NCI-H1105 treated with DMSO at 0.1 percent for 48 hours (cell line): ENCODE data around the gene IGSF23.
"Not testable (repeated sequence)": the region's sequence is repeated elsewhere in the genome, so short reads cannot be mapped to it uniquely, and the experiment has no call there.

ENCODE experiments used
- DNase-seq: peaks from one replicate; lab custom pipeline; 2025; lab: John Stamatoyannopoulos, UW

Gene IGSF23

DNA sequence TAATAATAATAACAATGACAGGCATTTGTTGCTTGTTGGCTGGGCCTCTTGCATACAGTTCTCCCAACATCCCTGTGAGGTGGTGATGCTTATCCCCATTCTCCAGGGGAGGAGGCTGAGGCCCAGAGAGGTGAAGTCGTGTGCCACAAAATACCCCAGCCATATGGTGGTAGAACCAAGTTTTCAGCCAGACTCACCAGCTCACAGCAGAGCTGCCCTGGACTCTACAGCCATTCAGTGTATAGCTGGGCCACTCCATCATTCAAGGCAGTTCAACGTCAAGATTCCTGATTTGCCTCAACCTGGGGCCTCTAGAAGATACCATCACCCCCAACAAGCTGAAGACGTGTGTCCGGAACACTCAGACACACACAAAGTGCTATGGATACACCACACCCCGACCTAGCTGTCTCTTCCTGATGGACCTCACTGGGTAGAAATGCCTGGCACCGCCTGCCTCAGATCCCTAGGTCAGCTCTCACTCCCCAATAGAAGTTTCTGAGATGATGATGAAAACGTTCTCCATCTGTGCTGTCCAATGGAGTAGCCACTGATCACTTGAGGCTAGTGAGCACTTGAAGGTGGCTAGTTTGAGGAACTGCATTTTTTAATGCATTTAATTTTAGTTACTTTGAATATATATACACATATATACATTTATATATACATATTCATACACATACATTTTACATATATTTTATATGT, 53.6 kb downstream of the IGSF23 start:
- no peak for DNase-seq

DNA sequence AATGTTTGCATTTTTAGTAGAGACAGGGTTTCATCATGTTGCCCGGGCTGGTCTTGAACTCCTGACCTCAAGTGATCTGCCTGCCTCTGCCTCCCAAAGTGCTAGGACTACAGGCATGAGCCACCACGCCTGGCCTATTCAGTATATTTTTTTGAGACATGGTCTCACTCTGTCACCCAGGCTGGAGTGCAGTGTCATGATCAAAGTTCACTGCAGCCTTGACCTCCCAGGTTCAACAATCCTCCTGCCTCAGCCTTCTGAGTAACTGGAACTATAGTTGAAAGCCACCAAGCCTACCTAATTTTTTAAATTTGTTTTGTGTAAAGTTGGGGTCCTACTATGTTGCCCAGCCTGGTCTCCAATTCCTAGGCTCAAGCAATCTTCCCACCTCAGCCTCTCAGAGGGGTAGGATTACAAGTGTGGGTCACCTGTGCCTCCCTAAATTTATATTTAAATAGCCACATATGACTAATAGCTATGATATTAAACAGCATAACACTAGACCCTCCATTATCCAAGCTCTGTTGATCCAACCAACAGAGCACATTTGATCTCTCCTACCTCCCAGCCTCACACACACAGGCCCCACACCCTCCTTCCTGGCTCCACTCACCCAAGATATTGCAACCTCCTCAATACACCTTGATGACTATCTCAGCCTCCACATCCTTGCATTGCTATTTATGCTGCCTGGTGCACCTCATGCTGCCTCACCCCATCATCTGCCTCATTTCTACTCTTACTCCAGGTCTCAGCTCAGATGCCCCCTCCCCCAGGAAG, 55.8 kb downstream of the IGSF23 start:
- no peak for DNase-seq

DNA sequence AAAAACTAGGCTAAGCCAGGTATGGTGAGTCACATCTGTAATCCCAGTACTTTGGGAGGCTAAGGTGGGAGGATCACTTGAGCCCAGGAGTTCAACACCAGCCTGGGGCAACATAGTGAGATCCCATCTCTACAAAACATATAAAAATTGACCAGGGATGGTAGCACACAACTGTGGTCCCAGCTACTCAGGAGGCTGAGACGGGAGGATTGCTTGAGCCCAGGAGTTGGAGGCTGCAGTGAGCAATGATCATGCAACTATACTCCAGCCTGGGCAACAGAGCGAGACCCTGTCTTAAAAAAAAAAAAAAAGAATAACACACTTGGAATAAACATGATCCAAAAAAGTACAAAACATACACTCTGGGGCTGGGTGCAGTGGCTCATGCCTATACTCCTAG, 56.7 kb downstream of the IGSF23 start:
- not testable (repeated sequence) for DNase-seq

DNA sequence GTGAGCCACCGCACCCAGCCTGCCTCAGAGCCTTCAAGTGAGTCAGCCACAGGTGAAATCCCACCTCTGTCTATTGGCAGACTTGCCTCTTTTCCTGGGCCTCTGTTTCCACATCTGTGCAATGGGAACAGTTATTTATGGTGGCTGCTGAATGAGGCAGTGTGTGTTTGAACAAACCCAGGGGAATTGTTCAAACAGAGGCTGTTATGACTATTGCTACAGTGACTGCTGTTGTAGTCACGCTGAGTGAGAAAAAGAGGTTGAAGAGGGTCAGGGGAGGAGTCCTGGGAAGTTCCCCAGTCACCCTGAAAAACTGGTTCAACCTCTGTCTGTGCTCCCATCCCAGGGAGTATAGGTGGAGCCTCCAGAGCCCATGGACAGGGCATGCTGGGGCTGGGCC, 58.0 kb downstream of the IGSF23 start, which contains the start of gene CEACAM19:
TSS of gene CEACAM19 (plus strand) at position 83 of the 400 bp plus-strand sequence. CDS start 450 bp downstream, outside the sequence.
- DNase-seq = no peak

DNA sequence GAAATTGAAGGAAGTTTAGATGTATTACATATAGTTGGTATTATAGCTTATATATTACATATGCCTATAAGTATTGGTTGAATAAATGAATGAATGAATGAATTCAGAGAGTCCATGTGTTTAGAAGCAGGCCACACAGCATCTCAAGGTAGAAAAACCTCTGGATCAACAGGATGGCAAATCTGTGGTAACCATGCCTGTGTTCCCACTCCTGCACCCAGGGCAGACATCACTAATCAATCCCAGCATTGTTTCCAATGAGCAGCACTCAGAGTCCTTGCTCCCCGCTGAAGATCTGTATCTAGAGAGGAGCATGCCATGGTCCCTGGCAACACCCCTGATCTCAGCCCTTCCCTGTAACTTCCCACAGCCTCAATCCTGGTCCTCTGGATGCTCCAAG, 58.9 kb downstream of the IGSF23 start:
- DNase-seq = no peak

DNA sequence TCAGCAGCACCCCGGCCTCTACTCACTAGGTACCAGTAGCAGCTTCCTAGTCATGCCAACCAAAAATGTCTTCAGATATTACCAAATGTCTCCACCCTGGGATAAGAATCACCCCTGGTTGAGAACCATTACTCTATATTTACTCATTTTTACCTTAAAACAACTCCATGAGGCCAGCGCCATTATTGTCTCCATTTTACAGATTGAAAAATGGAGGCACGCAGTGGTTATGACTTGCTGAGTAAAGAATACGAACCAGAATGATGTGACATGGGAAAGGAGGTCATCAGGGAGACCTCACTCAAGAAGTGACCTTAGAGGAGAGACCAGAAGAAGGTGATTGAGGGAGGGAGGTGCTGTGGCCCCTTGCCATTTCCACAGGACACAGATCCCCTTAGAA, 60.1 kb downstream of the IGSF23 start:
- no peak for DNase-seq

DNA sequence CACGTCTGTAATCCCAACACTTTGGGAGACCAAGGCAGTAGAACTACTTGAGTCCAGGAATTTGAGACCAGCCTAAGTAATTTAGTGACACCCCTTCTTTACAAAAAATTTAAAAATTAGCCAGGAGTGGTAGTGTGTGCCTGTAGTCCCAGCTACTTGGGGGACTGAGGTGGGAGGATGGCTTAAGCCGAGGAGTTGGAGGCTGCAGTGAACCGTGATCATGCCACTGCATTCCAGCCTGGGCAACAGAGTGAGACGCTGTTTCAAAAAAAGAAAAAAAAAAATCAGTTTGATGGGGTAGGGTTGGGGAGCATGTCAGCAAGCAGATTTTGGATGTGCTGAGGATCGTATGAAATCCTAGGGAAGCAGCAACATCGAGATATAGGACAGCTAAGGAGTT, 62.2 kb downstream of the IGSF23 start:
- no peak for DNase-seq

DNA sequence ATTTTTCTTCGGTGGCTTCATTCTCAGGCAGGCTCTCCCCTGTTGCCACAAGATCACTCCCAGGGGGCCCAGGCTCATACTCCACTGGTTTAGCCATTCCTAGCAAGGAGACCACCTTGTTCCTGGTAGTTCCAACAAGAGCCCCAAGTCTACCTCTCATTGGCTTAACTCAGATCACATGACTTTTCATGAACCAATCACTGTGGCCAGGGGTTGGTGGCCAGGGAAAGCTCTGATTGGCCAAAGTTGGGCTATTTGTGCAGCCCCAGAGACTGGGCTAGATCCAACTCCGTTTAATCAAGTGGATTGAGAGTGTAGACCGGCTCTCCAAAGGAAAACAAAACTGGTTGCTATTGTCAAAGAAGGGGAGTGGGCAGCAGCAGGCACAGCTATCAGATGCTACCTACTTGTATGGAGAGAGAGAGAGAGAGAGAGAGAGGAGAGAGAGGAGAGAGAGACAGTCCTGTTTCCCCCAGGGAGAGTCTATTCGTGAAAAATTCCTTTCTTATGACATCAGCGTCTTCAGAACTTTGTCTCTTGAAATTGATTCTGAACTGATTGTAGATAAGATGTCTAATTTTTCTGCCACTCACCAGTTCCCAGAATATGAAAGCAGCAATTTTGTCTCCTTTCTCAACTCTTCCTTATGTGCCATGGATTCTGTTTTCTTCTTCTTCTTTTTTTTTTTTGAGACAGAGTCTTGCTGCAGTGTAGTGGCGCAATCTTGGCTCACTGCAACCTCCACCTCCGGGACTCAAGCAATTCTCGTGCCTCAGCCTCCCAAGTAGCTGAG, 63.9 kb downstream of the IGSF23 start:
- no peak for DNase-seq

DNA sequence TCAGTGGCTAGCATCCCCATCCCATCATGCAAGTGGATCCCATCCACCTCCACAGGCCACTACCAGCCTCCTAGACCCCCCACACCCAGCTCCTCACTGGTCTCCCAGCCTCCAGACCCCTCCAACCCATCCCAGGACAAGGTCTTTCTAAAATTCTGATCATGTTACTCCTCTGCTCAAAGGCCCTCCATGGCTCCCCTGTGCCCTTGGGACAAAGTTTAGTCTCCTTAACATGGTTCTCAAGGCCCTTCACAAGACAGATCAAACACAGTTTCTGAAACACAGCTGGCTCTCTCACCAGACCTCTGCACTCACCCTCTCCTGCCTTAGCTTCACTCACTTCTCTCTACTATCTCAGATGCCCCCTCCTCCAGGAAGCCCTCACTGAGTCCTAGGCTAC, 67.2 kb downstream of the IGSF23 start:
- no peak for DNase-seq

DNA sequence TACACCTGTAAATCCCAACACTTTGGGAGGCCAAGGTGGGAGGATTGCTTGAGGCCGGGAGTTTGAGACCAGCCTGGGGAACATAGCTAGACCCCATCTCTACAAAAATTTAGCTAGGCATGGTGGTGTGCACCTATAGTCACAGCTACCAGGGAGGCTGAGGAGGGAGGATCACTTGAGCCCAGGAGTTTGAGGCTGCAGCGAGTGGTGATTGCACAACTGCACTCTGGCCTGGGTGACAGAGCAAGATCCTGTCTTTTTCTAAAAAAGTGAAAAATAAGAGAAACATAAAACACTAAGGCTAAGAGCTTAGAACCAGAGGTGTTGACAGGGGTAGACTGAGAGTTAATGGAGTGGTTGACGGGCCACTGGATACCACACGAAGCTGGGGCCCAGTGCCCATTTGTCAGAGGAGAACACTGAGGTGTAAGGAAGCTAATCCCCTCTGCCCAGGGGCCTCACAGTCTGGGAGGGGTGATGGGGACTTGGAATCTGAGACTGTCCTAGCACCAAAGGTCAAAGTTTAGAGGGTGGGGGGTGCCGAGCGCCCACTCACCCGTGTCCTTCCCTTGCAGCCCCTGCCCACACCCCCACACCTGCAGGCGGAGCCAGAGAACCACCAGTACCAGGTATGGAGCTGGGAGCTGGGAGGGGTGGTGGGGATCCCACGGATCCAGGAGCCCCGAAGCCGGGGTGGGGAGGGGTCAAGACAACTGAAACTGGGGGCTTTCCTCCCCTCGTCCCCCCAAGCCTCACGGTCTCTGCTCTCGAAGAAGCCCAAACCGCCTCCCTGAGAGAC, 68.8 kb downstream of the IGSF23 start:
- no peak for DNase-seq

DNA sequence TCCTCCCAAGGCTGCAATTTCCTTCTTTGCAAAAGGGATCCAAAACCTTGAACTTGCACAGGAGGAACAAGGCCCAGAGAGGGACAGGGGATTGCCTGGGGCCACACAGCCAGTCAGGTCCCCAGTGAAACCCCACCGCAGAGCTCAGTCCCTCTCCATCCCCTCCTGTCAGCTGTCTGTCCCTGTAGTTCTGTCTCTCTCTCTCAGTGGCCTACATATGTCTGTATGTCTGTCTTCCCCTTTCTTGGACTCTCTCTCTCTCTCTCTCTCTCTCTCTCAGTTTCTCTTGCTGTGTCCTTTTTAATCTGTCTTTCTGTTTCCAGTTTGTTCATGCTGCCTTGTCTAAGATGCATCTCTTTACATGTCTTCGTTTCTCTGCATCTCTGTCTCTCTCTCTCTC, 69.4 kb downstream of the IGSF23 start:
- no peak for DNase-seq

DNA sequence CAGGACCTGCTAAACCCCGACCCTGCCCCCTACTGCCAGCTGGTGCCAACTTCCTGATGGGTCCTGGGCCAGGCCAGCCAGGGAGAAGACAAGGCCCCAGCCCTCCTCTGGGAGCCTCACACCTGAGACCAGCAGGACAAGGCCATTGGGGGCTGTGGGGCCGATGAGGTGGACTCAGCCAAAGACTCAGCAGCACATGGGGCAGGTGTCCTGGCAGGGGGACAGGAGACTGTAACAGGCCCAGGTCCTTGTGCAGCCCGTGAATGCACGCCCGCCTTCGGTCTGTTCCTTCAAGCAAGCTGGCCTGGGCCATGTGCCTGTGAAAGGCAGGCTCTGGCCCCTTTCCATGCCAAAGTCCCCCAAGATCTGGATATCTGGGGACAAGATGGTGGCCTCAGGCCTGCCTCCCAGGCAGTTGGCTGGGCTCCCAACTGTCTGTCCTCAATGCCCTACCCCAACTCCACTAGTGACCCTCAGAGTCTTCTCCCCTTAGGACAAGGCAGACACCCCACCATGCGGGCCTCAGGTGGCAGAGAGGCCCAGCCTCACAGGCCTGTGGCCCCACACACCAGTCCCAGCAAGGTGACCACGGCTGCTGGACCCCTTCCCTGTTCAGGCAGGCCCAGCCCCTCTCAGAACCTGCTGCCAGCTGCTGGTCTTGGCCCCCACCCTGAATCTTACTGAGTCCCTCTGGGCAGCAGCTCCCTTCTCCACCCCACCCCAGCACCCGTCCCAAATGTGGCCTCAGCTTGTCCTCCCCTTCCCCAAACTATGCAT, 70.3 kb downstream of the IGSF23 start:
- DNase-seq = no peak

DNA sequence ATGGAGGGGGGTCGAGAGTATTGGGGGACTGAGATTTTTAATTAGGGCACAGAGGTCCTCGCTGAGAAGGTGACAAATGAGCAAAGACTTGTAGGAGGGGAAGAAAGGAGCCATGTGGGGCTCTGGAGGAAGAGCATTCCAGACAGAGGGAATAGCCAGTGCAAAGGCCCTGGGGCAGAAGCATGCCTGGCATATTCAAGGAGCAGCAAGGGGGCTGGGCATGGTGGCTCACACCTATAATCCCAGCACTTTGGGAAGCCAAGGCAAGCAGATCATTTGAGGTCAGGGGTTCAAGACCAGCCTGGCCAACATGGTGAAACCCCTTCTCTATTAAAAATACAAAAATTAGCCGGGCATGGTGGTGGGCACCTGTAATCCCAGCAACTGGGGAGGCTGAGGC, 71.0 kb downstream of the IGSF23 start:
- not testable (repeated sequence) for DNase-seq

DNA sequence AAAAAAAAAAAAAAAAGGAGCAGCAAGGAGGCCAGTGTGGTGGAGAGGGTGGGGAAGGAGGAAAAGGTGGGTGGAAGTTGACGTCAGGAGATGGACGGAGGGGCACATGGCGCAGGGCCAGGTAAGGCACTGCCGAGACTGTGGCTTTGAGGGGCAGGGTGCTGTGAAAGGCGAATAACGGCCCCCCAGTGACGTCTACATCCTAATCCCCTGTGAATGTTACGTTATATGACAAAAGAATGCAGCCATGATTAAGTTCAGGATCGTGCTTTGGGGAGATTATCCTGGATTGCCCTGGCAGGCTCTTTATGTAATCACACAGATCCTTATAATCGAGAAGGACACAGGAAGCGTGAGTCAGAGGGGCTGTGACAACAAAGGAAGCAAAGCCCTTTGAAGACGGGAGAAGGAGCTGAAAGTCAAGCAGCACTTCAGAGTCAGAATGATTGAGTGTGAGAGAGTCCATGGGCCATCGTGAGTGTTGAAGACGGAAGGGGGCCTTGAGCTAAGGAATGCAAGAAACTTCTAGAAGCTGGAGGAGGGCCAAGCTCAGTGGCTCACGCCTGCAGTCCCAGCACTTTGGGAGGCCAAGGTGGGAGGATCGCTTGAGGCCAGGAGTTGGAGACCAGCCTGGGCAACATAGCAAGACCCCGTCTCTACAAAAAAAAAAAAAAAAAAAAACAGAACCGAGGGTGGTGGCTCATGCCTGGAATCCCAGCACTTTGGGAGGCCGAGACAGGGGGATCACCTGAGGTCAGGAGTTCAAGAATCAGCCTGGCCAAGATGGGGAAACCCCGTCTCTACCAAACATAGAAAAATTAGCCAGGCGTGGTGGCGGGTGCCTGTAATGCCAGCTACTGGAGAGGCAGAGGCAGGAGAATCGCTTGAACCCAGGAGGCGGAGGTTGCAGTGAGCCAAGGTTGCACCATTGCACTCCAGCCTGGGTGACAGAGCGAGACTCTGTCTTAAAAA, 71.8 kb downstream of the IGSF23 start:
- DNase-seq = no peak

DNA sequence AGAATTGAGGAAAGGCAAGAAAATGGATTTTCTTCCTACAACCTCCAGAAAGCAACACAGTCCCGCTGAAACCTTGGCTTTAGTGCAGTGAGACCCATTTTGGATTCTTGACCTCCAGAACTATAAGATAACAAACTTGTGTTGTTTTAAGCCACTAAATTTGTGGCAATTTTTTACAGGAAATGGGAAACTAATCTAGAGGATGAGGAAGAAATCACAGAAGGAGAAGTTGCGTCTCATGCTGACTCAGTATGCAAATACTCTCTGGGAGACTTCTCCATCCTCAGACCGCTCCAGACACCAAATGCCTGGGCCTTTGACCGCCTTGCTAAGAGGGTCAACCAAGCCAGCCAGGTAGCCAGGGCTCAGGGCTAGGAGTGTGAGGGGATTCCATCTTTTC, 72.5 kb downstream of the IGSF23 start:
- no peak for DNase-seq
